NCI-H69 (cell line): ENCODE results near the gene NOM1.

ENCODE experiments used
- DNase-seq: peaks from one replicate; lab custom pipeline; 2025; lab: John Stamatoyannopoulos, UW

NOM1 gene

DNA sequence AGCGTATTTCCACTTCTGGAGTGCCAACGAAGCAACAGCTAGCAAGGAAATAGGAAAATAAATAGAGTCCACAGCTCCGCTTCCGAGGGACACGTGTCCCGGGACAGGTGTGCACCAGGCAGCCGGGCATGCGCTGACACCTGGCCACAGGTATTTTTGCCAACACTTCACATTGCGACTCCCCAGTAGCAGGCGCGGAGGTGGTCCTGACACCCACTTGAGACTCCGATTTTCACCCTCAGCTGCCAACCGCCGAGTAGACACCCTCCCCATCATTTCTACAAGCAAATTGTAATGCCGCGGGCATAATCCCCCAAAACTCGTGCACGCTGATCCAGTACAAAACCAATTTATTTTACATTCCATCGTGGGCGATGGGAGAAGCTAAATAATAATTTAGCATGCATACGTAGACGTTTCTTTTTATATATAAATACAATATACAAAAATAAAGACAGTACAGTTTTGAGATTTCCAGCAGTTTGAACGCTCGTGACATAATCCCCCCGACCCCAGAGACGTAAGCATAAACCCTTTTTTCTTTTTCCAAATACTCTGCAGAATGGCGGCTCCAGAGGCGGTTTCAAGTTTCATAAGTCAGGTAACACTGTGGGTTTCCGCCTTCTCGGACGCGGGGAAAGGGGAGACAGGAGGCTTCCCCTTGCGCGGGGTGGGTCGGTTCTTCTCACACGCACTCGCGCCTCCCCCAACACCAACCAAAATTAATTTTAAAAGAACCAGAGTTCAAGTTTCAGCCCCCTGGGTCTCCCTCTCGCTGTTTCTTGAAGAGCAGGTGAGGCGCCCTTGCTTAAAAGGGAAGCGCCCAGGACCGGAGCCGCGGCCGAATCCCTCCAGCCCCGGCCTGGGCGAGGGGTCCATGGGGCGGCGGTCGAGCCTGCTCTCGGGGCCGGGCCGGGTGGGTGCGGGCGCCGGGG lies 55.3 kb downstream of the NOM1 start:
- DNase-seq = no peak

DNA sequence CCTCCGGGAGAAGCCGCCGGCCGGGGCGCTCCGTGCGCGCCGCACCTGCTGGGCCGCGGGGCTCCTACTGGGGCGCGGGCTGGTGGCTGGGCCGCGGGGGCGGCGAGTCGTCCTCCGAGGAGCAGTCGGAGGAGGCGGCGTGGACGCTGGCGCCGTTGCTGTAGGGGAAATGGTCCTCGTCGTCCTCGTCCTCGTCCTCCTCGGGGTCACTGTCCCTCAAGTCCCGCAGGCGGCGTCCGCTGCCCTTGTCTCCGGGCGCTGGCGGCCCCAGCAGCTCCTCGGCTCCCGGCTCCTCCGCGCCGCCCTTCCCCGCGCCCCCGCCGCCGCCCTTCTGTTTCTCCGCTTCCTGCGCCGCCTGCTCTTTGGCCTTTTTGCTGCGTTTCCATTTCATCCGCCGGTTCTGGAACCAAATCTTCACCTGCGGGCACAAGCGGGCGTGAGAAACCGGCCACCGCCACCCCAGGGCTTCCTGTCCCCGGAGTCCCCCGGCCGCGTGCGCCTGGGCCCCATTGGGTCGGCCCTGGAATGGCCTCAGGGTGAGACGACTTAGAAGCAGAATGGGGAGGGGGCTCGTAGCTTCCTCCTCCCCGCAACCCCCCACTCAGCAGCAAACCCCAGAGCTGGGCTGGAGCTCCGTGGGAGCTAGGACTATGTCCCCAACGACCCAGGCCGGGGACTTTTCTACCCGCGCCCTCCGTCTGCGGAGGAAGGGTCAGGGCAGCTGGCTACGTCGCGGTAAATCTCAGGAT lies 56.1 kb downstream of the NOM1 start:
- no peak for DNase-seq

DNA sequence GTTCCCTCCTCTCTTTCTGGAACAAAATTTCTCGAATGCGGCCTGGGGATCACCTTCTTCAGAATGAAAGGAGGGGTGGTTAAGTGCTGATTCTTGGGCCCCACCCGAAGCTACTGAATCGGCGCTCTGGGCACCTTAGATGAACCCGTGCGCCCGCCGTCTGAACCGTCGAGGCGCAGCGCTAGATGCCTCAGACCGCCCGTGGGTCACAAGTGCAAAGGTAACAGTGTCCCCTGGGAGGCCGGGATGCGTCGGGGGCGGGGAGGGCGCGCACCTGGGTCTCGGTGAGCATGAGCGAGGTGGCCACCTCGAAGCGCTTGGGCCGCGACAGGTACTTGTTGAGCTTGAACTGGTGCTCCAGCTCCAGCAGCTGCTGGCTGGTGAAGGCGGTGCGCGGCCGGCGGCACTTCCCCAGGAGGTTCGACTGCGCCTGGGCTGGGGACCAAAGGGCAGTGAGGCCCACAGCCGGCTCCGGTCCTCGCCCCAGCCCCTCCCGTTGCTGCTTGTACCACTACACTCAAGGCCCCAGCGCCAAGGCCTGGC lies 56.8 kb downstream of the NOM1 start:
- DNase-seq = no peak

DNA sequence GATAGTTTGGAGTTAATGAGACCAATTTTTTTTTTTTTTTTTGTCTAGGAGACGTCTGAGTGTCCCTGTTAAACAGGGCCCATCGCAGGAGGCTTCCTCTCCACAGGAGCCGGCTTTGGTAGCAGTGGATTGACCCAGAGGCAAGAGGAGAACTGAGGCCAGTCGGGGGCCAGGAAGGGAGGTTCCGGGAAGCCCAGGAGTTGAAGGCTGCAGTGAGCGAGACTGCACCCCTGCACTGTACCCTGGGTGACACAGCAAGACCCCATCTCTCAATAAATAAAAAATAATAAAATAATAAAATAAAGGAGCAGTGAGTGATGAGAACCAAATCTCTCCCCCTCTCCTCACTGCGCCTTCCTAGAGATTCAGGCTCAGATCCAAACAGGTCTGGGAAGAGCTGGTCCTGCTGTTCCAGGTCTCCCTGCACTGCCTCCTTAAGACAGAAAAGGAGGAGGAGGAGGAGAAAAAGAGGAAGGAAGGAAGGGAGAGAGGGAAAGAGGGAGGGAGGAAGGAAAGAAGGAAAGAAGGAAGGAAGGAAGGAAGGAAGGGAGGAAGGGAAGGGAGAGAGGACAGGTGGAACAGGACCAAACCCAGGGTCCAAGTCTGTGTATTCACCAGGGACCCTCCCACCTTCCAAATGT lies 57.4 kb downstream of the NOM1 start:
- no peak for DNase-seq

DNA sequence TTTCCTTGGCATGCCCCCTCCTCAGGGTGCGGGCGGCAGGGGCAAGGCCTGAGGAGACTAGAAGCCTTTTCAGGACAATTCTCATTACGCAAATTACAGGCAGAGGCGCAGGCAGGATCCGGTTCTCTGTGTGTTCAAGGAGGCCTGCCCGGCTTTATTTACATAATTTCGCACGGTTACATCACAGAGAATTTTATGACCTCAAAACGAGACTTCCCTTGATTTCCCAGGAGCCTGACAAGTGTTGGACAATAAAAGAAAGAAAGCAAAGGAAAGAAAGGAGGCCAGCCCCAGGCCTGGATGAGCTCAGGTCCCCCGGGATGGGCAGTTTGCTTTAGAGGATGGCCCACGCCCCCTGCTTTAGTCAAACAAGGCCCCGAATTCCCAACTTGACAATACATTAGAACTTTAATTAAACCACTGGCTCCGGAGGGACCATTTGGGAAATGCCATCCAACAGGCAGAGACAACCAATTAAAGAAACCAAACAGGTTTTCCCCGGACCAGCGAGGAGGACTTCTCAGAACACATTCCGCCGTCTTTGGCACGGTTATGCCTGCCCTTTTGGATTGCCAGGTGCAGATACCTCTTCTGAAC lies 58.1 kb downstream of the NOM1 start:
- peak; percentile 79 for DNase-seq

DNA sequence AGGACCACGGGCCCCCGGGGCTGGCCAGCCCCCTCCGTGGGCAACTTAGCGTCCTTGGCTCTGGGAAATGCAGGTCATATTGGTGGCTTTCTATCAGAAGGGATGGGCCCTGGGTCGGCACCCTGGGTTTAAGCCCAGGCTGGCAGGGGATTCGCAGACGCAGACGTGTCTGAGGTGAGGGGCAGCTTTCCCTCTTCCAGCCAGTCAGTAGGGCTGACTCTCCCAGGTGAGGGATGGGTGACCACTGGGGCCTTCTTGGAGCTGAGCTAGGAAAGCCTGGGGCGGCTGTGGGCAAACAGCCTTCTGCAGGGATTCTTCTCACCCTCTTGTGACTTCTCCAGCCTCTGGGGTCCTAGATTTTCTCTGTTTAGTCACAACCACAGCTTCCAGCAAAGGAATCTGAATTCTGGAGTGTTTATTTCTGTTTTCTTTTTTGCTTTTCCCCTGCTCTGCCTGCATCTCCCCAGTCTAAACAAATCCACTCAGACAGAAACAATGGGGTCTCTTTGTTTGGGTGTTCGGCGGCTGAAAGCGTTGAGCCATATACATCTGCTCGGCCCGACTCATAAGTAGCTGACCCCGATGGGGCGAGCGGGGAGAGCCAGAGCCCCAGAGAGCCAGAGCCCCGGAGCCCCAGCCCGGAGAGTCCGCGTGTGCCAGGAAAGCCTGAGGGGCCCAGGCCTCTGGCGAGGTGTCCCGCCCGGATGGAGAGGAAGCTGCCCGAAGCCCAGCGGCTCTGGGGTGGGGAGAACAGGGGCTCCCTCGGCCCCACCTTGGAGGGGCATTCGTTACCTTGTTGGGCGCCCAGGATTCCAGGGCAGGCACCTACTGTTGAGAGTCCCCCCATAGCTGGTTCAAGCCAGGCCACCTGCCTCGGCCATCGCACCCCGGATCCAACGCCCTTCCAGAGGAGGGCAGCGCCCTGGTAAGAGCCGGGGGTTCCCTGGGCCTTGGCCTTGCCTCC lies 59.0 kb downstream of the NOM1 start:
- peak; percentile 20 for DNase-seq

DNA sequence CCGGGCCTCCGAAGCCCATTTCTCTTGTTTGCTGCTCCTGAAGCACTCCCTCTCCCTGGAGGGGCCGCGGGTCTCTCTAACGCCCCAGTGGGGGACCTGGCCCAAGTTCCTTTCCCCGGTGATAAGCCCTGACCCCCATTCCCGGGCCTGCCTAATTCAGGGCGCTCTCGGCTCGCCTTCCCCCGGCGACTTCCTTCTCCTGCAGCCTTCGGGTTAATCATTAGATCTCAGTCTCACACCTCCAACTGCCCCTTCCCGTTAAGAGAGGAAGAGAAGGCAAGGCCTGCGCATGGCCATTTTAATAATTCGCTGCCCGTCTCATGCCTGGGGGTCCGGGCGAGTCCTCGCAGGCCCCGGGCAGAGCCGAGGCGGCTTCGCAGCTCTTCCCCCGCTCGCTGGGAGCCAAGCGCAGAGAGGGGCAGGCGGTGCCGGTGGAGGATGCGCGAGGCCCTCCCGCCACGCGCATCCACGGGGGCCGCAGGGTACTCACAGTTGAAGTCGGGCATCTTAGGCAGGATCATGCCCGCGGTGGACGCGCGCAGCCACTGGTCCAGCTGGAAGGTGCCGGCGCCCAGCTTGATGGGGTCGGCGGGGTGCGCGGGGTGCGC lies 59.8 kb downstream of the NOM1 start:
- DNase-seq = peak; percentile 65

DNA sequence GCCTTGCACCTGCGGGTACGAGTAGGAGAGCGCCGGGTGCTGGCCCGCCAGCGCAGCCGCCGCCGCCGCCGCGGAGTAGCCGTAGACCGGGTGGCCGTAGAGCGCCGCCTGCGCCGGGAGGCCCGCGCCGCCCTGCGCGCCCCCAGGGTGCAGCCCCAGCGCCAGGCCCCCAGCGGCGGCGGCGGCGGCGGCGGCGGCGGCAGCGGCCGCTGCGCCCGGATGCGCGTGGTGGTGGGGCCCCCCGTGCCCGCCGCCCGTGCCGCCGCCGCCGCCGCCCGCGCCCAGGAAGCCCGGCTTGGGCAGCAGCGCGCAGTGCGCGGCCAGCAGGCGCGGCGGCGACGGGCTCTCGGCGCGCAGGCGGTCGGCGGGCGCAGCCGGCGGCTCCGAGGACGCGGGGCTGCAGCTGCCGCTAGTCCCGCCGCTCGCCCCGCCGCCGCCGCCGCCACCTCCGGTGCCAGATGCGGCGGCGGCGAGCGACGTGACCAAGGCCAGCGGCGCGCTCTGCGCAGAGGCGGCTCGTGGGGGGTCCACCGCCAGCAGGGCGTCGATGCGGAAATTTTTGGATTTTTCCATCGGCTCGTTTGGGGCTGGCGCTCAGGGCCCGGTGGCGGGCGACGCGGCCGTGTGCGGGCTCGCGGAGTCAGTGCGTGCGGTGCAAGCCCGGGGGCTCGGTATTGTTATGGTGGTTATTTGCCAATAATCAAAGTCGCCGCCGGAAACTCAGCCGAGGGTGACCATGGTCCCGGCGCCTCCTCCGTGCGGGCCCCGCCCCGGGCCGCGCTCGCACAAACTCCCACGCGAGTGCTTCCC lies 60.5 kb downstream of the NOM1 start:
- DNase-seq = peak; percentile 78

DNA sequence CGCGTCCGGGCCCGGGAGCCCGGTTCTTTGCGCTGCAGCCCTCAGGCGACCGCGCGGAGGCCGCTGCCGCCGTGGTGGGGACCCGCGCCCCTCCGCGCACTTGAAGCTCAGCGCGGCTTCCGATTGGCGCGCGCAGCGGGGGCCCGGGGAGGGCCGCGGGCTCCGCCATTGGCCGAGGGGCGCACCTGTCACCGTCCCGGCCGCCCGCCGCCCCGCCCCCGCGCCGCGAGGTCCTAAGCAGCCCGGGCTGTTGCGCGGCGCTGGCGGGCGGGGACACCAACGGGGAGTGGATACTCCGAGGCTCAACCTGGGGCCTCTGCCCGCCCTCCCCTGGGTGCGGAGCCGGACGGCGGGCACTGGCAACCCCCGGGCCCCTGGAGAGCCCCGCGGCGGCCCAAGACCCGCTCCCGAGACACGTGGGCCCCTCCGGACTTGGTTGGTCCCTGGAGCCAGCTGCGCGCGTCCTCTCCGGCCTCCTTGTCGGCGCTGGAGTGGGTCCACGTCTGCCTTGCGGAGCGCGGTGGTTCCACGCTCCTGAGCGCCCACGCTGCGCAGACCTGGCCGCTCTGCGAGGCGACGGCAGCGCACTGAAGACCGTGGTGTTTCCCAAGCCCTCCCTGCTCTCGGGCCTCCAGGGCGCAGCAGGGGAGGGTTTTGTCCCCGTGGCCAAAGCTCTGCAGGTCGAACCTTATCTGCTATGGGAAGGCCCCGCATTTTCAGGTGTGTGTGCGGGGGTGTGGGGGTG lies 61.2 kb downstream of the NOM1 start, which contains the start of gene MNX1:
TSS of gene MNX1 (minus strand) at position 76 of the 745 bp plus-strand sequence. CDS start 313 bp downstream, outside the sequence.
- DNase-seq = peak; percentile 98

DNA sequence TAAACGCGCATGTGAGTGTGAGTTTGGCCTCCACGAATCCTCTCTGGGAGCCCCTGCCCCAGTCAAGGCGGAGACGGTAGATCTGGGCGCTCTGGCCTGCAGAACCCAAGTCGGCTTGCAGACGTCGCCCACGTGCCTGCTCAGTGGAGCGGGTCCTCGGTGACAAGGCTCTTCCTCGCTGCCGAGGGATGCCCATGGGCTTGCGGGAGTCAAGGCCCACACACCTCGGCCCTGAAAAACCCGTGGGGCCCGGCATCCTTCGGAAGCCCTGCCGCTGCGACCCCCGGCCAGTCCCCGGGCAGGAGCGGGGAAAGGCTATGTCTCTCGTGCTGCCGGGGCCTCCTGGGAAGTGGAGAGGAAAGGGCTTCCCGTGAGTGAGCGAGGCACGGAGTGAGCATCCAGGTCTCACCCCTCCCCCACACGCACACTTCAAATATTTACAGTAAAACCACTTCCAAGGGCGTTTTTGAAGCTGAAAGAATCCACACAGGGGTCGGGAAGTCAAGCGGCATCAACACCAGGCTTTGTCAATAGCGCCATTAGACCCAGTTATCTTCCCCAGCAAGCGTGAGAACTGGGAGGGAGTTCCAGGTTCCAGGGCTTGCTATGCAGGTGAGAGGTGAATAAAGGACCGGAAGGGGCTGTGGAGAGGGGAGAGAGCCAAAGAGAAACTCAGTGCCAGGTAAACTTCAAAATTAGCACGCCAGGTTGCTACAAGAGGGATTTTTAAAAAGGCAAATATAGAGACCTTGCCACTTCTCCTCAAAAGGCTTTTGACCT lies 62.0 kb downstream of the NOM1 start:
- DNase-seq = peak; percentile 76

DNA sequence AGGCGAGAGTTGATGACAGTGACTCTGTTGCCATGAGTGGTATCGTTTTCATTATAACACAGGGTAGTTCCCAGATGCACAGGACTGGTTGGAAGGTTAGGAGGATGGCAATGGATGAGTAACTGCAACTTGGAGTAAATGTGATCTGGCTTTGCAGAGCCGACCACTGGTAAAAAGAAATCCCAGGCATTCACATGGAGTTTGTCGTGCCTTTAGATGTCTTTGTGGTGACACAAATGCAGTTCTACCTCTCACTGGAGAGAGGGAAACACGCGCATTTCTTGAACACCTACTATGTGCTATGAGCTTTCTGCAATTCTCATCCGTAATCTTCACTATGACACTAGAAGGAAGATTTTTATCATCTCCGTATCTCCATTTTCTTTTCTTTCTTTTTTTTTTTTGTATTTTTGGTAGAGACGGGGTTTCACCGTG lies 62.6 kb downstream of the NOM1 start:
- no peak for DNase-seq

DNA sequence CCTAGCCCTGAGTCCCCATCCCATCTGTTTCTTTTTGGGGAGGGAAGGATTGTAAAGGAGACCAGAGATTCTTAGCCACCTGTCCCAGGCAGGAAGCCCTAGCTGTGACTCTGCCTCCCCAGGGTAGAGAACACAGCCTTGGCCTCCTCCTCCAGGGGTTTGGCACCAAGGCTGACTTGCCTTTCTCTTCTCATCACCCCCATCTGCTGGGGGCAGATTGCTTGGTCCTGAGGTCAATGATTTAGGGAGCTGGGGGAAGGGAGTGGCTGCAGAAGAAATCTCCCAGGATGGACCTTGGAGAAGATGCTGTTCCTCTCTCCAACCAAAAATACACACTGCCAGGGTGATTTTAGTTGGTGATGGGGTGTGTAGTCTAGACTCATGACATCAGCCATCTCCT lies 63.6 kb downstream of the NOM1 start:
- DNase-seq = no peak

DNA sequence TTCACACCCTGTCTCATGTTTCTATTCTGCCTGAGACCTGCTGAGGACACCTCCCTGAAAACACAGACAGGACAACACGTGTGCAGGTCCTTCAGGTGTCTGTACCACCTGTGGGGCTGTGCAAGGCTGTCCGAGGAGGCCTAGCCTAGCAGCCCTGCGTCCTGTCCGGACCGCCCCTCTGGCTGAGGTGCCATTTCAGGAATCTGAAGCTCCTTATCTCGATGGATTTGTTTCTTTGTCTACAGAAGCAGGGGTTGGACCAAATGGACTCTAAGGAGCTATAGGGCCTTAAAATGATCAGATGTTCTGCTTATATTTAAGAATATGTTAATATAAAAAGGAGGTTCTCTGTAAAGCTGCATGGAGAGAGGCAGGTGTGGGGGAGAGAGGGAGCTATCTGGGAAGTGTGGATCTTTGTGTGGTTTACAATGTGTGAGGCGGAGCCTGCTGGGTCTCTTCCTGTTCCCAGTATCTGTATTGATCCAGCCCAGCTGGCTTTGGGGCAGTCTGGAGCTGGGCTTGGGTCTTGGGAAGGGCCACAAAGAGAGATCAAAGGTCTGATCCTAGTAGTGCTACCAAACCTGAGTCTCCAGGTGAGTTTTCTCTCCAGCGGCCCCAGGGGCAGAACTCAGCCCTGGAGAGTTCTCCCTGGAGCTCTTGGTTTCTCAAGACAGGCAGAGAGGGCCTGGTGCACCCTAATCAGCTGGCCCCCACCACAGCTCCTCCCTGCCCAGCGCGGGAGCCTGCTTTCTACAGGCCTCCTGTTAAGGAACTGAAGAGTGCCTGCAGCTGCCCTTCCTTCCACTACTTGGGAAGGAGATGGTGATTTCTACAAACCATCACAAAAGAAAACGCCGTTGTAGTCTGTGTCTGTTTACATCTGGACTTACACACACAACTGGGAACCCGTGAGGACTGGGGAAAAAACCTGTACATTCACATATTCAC lies 64.4 kb downstream of the NOM1 start:
- DNase-seq = no peak

DNA sequence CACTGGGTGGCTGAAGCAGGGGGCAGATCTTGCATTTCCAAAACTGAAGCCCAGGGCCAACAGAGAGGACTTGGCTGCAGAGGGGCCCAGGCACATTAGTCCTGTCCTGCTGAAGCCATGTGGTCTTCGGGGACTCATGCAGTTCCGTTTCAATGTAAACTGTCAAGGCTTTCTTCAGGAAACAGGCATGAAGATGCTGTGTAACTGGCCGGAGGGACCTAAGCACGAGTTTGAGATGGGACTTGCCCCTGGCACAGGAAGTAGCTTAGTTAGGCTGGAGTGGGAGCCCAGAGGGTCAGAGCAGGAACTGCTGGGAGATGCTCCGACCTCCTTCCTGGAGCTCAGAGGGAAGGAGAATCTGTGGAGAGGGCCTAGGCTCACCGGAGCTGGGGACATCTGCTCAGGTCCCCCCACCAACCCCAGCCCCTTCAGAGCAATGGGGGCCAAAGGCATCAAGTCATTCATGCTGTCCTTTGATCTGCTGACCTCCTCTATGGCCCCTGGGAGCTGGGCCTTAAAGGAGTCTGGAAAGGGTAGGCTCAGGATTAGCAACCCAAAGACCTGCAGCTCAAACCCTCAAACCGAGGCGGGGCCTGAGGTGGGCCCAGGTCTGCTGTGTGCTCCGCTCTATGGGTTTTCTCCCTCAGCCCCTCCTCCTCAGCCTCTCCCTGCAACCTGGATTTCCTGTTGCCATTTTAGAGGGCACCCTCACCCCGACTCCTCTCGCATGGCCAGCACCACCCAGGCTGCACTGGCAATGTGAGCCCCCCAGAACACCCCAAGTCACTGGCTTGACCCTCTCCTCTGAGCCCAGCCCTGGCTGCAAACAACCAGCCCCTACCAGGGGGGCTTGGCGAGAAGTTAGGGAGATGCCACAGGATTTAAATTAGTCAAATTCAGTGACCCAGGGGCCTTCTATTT lies 65.4 kb downstream of the NOM1 start:
- DNase-seq = no peak

DNA sequence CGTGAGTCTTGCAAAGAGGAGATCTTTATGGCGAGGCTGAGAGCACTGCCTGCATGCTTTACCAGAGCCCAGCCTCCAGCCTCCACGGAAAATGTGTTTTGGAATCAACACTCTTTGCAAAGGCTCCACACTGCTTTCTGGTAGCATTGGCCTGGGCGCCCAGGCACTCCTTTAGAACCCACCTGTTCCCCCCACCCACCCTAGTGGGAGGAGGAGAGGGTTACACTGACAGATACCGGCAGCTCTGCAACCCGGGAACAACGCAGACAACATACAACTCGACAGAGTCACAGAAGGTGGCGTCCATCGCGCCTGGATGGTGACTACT lies 66.5 kb downstream of the NOM1 start:
- peak; percentile 37 for DNase-seq
